NCI-H748 (cell line): ENCODE data around the gene PRPS2.

ENCODE experiments used
- DNase-seq: peaks from one replicate; lab custom pipeline; 2025; ENCODE audit not compliant: unreplicated experiment; lab: John Stamatoyannopoulos, UW

The PRPS2 gene

DNA sequence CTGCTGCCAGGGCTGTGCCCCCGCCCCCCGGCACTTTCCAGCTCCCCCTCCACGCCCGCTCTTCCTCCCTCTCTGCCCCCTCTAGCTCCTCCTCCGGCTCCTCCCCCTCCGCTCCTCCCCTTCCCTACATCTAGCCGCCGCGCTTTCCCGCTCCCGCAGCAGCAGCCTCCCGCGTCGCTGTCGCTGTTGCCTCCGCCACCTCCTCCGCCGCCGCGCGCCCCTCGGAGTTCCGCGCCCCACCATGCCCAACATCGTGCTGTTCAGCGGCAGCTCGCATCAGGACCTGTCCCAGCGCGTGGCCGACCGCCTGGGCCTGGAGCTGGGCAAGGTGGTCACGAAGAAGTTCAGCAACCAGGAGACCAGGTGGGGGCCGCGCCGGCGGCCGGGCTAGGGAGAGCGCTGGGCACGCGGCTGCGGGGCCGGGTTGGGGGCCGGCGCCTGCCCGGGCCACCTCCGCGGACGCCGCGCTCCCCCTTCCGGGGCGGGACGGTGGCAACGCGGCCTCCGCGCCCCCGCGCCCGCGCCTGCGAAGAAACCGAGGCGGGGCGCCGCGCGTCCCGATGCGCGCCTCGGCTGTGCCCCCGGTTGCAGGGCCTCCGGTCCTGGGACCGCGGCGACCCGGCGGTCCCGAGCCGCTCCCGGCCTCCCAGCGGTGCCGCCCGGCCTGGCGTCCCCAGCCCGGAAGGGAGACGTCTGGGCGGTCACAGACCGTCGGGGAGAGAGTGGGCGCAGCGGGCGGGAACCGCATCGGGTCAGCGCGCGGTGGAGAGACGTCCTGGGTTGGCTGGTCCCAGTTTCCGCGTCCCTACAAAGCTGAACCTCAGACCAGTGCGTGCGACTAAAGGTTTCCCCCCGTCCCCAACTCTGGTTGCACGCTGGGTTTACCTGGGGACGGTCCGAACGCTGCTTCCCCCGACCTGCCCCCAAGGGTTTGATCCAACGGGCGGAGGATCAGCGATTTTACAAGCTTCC, at the start of gene PRPS2:
TSS of gene PRPS2 (plus strand) at position 156 of the 972 bp plus-strand sequence. CDS start at position 242, 86 bp downstream.
- DNase-seq = peak; percentile 78

DNA sequence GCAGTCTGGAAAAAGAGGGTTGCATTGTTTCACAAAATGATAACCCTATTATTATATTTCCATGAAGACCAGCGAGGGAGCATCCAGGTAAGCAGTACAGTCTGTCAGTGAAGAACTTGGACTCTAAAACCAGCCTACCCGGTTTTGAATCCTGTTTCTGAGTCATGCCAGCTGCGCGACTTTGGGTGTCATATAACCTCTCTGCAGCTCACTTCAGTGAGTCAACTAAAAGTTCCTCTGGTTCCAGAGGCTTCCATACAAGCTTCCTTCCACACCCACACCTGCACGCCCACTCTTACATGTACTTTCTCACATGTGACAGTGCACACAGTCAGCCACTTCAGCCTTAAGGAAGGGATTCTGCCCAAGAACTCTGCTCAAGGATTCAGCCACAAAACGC, 49.8 kb upstream of the PRPS2 start:
- peak; percentile 8 for DNase-seq

- DNase-seq = no peak
Measured at GRCh38 chrX:12747433-12747832, 43.8 kb upstream of the PRPS2 start.

DNA sequence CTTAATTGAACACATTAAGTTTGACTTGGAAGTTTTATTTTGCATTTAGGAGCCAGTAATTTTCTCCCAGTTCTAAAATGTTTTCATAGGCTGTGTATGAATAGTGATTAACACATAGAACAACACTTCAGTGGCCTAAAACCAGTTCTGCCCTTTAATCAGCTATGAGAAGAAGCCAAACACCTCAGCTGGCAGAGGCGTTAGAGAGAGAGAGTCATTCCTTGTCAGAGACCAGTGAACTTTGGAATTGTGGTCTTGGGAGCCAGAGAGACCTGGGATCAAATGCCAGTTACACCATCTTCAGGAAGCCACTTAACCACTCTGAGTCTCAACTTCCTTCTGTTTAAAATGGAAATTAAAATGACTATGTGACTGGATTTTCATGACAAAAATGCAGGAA, 39.3 kb upstream of the PRPS2 start:
- DNase-seq = no peak

DNA sequence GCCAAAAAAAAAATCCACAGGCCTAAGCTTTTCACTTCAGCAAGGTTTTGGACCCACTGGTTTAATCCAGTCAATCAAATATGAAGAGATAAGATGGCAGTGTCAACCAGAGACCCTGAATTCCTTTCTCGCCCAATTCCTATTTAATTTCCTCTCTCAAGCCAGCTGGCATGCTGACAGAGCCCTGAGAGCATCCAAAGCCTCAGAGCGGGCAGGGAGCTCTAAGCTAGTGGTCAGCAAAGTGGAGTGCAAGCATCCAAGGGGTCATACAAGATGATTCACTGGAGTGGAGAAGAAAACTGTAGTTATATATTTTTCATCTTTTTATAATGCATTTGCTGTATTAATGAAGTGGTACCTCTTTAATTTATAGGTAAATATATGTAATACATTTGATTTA, 37.8 kb upstream of the PRPS2 start:
- no peak for DNase-seq

DNA sequence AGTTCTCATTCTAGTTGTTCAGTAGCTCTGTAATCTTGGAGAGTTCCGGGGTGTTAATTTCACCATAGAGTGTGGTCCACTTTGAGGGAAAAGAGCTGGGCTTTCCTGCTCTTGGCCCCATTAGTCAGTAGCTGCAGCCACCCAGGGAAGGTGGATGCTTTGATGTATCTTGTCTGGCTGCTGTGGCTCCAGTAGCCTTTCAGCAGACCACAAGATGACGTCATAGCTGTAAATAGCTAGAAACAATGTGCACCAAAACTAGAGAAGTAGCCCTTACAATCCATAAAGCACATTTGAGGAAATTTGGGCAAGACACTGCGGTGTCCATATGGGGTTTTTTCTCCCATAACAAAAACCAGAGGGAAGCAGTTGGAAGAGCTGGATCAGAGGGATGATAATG, 32.9 kb upstream of the PRPS2 start:
- DNase-seq = no peak

GRCh38 chrX:12767856-12768255, 23.4 kb upstream of the PRPS2 start:
- peak; percentile 90 for DNase-seq

DNA sequence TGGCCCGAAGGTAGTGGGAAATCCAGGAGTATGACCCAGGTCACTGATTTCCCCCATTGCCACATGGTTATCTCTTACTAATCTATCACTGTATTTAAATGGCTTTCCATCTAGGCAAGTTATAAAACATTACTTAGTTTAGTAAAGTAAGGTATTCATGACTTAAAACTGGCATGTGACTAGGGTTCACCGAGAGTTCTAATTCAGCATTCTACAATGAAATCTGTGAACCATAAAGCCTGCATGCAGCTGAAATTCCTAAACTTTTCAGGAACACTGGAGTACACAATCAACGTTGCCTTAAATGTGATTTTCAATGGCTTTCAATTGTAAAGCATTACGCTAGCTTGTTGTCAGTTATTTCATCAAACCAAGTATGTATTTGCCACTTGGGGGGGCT, 22.7 kb upstream of the PRPS2 start:
- DNase-seq = no peak

- peak; percentile 46 for DNase-seq
Measured at GRCh38 chrX:12770440-12770839, 20.8 kb upstream of the PRPS2 start.

DNA sequence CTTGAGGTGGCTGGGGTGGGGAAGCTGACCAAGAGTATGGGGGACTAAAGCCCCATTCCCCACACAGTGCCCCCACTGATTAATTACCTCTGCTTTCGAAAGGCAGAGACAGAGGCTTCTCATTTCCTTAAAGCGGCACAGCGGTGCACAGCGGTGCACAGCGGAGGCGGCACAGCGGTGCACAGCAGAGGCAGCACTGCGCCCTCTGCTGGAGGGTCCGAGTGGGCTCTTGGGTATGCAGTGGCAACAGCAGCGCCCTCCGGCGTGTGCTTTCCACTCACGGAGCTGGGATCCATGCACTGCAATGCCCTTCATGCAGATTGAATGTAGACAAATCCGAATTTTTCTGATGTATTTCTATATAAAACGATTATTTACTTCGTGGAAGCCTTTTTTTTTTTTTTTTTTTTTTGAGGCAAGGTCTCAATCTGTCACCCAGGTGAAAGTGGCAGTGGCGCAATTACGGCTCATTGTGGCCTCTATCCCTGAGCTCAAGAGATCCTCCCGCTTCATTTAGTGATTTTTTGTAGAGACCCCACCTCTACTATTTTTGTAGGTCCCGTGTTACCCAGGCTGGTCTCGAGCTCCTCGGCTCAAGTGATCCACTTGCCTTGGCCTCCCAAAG, 19.7 kb upstream of the PRPS2 start:
- peak; percentile 3 for DNase-seq

DNA sequence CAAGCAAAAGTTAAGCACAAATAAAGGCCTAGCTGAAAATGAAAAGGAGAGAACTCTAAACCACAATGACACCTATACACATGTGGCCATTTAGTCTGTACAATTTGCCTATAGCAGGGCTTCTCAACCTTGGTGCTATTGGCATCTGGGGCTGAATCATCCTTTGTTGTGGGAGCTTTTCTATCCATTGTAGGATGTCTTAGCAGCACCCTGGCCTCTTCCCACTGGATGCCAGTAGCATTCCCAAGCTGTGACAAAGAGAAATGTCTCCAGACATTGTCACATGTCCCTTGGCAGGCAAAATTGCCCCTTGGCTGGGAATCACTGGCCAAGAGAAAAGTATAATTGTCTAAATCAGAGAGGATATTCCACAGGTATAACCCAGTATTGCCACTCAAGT, 13.5 kb upstream of the PRPS2 start:
- DNase-seq = no peak

GRCh38 chrX:12779534-12779933, 11.7 kb upstream of the PRPS2 start:
- no peak for DNase-seq

- DNase-seq = no peak
Measured at GRCh38 chrX:12788645-12789044, 2.6 kb upstream of the PRPS2 start.

DNA sequence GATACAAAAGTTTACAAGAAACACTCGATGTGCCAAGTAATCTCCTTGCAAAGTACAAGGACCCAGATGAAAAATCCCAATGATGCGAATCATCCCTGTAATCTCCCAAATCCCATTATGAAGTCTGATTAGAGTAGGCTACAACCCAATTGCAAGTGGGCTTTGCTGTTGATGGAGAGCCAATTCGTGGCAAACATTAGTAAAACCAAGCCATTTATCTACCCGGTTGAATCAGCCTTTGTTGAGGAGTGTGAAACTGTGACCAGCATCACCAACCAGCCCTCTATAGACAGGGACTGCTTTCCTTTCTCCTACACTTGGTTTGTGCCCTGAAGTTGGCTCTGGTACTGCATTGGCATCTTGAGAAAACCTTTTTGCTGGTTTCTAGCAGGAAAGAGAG, 1.2 kb upstream of the PRPS2 start:
- DNase-seq = no peak

GRCh38 chrX:12790885-12791256, 341 bp upstream of the PRPS2 start:
- peak; percentile 72 for DNase-seq

DNA sequence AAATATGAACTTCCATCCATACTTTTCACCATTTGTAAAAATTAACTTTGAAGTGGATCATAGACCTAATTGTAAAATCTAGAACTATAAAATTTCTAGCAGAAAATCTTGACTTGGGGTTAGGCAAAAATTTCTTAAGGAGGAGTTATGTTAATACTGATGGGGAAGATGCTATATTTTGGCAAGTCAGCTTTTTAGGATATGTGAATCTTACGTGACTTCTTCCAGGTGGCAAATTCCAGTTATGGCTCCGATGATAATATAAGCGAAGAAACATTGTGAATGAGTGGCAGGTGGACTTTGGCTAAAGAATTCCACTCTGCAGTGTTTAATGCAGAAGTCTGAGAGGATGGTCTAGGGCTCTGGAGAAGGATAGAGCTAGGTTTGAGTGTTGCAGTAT, 1.5 kb downstream of the PRPS2 start:
- no peak for DNase-seq

GRCh38 chrX:12794654-12795053, 3.4 kb downstream of the PRPS2 start:
- DNase-seq = no peak

GRCh38 chrX:12798601-12799000, 7.4 kb downstream of the PRPS2 start:
- no peak for DNase-seq

GRCh38 chrX:12799118-12799517, 7.9 kb downstream of the PRPS2 start:
- no peak for DNase-seq

DNA sequence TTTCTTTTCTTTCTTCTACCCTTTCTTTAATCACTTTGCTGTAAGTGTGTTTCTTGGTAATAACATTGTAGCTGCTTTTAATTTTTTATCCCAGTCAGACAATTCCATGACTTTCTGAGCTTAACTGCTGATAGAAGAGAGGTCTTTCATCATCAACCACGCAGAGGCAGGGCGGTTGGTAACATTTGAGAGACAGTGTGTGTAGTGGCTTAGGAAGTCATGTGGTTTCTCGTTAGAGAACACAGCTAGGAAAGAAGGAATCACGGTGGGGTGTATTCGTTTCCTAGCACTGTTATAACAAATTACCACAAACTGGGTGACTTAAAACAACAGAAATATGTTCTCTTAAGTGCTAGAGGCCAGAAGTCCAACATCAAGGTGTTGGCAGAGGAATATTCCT, 11.5 kb downstream of the PRPS2 start:
- DNase-seq = no peak

- no peak for DNase-seq
Measured at GRCh38 chrX:12804655-12805054, 13.4 kb downstream of the PRPS2 start.

DNA sequence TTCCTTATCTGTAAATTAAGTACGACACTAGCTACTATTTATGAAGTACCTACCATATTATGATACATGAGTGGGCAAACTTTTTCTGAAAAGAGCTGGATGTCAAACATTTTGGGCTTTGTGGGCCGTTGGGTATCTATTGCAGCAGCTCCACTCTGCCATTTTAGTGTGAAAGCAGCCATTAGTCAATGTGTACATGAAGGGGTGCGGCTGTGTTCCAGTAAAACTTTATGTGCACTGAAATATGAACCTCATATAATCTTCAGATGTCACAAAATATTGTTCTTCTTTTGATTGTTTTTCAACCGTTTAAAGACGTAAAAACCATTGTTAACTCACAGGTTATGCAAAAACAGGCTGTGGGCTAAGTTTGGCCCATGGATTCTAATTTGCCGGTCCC, 14.1 kb downstream of the PRPS2 start:
- no peak for DNase-seq
